SH-SY5Y (cell line): Measurements from ENCODE around the gene MMS19.

Experiments
- GATA2 ChIP-seq: IDR thresholded peaks from 2 replicates; pipeline ENCODE4 v1.6.1; 2011; ENCODE audit warnings: mild to moderate bottlenecking, low read depth, low read length
- GATA3 ChIP-seq: IDR thresholded peaks from 2 replicates; pipeline ENCODE4 v1.6.1; 2011; ENCODE audit warnings: low read depth, mild to moderate bottlenecking, low read length, moderate library complexity

MMS19 gene

DNA sequence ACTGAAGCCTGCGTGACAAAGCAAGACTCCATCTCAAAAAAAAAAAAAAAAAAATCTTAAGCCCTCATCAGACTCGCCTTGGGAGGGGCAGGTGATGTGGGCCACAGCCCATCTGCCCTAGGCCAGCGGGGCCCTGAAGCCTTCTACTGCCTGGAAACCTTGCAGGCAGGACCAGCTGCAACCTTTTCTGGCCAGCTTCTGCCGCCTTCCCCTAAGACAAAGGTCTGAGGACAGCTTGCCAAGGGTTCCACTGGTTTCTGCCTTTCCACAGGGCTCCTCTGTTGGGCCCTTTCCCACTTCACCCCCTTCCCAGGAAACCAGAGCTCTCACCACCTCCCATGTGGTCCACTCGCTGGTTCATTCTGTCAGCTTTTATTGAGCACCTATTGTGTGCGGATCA, 35.7 kb upstream of the MMS19 start:
- TF ChIP-seq GATA2 (no peak), GATA3 (no peak)

DNA sequence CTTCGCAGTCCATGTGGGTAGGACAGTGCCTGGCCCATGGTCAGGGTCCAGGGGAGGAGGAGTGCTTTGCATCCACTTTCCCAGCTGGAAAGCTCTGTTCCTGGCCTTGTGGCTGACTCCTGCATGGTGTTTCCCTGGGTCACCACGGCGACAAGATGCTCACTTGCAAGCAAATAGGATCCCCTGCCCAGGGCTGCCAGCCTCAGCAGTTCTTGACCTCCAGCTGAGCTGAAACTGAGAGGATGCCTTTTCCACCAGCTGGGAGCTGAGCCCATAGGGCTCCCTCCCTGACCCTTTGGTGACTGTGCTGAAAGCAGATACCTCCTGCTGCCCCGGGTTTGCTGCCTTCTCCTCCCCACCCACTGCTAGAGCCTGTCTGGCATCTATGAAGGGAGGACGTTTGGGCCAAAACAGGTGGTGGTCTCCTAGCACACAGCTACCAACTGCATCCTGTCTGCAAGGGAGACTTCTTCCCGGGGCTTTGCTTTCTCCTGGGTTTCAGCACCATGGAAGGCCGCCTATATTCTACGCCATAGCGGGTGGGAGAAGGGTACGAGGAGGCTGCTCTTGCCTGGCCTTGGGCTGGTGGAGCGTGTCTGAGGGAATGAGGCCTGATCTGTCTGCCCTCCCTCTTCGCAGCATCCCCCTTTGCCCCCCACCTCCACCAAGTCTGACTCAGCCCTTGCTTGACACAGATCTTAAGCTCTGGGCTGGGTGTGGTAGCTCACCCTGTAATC, 34.9 kb upstream of the MMS19 start:
- no peak for TF ChIP-seq GATA2
- TF ChIP-seq GATA3, result no peak

- TF ChIP-seq GATA3, result no peak
These were observed 33.3 kb upstream of the MMS19 start for GRCh38 chr10:97531401-97531986.

GRCh38 chr10:97529685-97530465, 31.7 kb upstream of the MMS19 start:
- no peak for TF ChIP-seq GATA3

- TF ChIP-seq GATA3, result no peak
- no peak for TF ChIP-seq GATA2
These were observed 27.5 kb upstream of the MMS19 start for GRCh38 chr10:97525683-97526110.

GRCh38 chr10:97525086-97525485, 26.9 kb upstream of the MMS19 start:
- TF ChIP-seq GATA3 (no peak), GATA2 (no peak)

DNA sequence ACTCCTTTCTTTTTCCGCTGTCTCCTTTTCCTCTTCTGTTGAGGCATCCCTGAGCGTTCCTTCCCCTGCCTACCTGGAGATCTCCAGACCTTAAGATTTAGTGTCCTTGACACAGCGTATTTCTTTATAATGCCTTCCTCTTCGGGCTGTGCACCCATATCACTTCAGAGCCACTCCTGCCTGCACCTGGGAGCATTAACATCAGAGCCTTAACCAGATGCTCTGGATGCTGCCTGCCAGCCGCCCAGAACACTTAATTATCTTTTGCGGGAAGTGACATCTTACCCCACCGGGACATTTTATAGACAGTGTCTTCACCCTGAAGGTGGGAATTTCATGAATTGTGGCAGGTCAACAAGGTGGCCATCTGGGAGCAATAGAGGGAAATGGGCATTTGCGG, 24.7 kb upstream of the MMS19 start:
- no peak for TF ChIP-seq GATA3
- no peak for TF ChIP-seq GATA2

- TF ChIP-seq GATA3, result no peak
- TF ChIP-seq GATA2, result no peak
These were observed 23.8 kb upstream of the MMS19 start for GRCh38 chr10:97522071-97522470.

GRCh38 chr10:97520978-97521761, 22.9 kb upstream of the MMS19 start:
- TF ChIP-seq GATA2, result no peak
- TF ChIP-seq GATA3, result no peak

DNA sequence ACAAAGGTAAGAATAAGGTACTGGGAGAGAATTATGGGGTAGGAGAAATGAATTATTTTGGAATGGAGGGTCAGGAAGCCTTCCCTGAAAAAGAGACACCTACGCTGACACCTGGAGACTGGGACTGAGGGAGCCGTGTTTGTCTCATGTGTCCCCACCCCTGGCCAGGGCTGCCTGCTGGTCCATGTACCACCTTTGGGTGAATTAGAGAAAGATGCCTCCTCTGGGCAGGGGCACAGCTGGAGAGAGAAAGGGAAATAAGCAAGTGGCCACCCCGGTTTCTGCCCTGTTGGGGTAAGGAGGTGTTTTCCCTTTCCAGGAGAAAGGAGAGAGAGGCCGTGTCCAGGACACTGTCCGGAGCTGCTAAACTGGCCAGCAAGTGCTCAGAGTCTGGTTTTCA, 22.3 kb upstream of the MMS19 start:
- TF ChIP-seq GATA2 (no peak), GATA3 (no peak)

- TF ChIP-seq GATA2 (no peak), GATA3 (no peak)
These were observed 21.1 kb upstream of the MMS19 start for GRCh38 chr10:97519342-97519741.

GRCh38 chr10:97518301-97519043, 20.2 kb upstream of the MMS19 start:
- TF ChIP-seq GATA2 (no peak), GATA3 (no peak)

DNA sequence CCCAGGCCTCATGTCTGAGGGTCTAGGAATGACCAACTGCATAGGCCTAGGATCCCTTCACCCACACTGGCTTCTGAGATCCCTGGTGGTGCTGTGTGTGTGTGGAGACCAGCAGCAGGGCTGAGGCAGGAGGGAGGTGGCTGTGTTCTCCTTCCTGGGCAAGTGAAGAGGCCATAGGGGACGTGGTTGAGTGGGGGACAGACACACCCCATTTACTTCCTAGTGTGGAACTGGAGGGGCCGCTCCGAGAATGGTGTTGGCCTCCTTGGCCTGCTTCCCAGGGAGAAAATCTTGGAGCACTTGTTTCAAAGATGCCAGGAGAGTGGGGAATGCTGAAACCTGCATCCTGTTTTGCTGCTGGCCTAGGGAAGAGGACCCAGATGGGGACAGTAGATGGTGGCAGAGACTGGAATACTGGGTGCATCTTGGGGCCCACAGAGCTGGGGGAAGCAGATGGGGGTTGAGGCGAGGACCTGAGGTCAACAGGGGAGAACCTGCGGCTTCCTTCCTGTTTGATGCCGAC, 19.6 kb upstream of the MMS19 start:
- TF ChIP-seq GATA2 (no peak), GATA3 (no peak)
